ENCODE measurements around the gene TMEM258. TPM values are rescaled to one million over a fixed set of nuclear protein-coding genes. Genes with fewer than 3 reads are reported as not detected.

The TMEM258 gene
- total RNA-seq, 1 donor from 2014 or later, result 125 TPM

DNA sequence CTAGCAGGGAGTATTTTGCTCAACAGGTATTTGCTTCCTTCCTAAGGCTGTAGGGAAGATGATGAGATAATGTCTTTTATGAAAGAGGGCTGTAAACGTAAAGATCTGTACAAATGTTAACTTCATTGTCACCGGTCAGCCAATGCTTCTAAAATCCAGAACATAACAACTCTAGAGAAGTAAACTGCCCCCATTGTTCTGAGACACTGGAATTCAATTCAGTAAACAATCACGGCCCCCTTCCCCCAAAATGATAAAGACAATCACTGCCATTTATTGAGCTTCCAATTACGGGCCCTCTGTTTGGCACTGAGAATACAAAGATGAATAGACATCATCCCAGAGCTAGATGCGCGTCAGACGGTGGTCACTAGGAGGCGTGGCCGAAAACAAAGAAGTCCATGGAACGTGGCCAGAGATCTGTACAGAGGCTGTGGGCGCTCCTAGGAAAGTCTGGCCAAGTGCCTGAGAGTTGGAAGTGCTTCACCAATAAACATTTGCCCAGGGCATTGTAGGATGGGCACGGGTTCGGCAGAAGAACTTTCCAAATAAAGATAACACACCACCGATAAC is 576 bp downstream of the TMEM258 start:
- peaks cover 23% of the 10 kb centered on the region for H3K27me3 Mint-ChIP-seq (ENCODE audit: unreplicated experiment)
- TF ChIP-seq, protein P1, sequence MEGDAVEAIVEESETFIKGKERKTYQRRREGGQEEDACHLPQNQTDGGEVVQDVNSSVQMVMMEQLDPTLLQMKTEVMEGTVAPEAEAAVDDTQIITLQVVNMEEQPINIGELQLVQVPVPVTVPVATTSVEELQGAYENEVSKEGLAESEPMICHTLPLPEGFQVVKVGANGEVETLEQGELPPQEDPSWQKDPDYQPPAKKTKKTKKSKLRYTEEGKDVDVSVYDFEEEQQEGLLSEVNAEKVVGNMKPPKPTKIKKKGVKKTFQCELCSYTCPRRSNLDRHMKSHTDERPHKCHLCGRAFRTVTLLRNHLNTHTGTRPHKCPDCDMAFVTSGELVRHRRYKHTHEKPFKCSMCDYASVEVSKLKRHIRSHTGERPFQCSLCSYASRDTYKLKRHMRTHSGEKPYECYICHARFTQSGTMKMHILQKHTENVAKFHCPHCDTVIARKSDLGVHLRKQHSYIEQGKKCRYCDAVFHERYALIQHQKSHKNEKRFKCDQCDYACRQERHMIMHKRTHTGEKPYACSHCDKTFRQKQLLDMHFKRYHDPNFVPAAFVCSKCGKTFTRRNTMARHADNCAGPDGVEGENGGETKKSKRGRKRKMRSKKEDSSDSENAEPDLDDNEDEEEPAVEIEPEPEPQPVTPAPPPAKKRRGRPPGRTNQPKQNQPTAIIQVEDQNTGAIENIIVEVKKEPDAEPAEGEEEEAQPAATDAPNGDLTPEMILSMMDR (IDR thresholded peaks at IDR 0.05; ENCODE audit: unreplicated experiment), result peak; percentile 24
- H3K36me3 Mint-ChIP-seq (ENCODE audit: low read depth, unreplicated experiment), result peaks cover 13% of the 10 kb centered on the region
- DNase-seq (ENCODE audit: low spot score), result peak; percentile 66
- H3K27ac Mint-ChIP-seq (ENCODE audit: unreplicated experiment), result peak overlapping the region; percentile 100
- peaks cover 17% of the 10 kb centered on the region for H3K4me1 Mint-ChIP-seq (ENCODE audit: unreplicated experiment)
- peak overlapping the region; percentile 95 for H3K4me3 Mint-ChIP-seq (ENCODE audit: unreplicated experiment)
- no peaks in the 10 kb centered on the region for H3K9me3 Mint-ChIP-seq (ENCODE audit: unreplicated experiment)

DNA sequence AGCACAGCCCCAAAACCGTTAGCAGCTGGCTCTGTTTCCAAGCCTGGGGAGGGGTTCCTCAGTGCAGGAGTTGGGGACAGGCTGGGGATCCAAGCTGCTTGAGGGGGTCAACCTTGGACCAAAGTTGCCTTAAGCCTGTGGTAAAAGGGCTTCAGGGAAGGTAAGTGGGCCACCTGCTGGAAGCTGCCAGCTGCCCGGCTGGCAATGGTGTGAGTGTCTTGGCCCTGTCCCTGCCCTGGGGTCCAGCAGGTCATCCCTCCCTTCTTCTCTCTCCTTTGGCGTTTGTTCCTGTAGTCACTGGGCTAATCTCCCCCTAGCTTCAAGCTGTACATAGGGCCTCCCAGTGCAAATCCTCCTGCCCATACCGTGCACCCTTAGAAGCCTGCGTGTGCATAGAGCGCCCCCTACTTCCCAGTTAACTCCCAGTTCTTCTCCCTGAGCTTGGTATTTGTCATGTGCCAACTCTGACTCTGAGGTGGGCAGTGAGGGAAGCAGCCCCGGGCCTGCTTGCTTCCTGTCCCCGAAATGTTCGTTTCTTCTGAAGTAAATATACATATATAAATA is 4.4 kb downstream of the TMEM258 start:
- Mint-ChIP-seq H3K9me3 (ENCODE audit: unreplicated experiment) (no peaks in the 10 kb centered on the region), H3K27me3 (ENCODE audit: unreplicated experiment) (peaks cover 15% of the 10 kb centered on the region), H3K36me3 (ENCODE audit: low read depth, unreplicated experiment) (peaks cover 21% of the 10 kb centered on the region), H3K27ac (ENCODE audit: unreplicated experiment) (no peak overlapping the region), H3K4me1 (ENCODE audit: unreplicated experiment) (peaks cover 9% of the 10 kb centered on the region), H3K4me3 (ENCODE audit: unreplicated experiment) (no peak overlapping the region)
- peak; percentile 53 for DNase-seq (ENCODE audit: low spot score)
- TF ChIP-seq, protein P1 (IDR thresholded peaks at IDR 0.05; ENCODE audit: unreplicated experiment), result peak; percentile 20

DNA sequence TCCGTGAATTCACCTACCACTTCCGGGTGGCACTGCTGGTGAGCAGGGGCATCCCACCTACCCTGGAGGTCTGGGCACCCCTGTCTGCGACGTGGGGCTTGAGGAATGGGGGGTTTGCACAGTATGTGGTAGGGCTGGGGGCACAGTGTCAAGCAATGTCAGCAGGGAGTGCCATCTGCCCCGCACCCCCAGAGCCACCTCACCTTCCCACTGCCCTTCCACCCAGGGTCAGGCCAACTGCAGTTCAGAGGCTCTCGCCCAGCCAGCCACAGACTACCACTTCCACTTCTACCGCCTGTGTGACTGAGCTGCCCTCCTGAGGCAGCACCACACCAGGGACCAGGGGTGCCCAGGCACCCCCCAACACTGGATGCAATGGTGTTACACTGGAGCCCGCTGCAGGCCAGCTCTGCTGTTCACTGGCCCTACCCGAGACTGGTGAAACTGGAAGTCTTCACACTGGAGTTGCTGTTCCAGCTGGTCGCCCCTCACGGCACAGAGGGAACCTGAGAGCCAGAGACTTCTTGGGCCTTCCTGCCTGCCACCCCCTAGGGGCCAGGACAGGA is 6.5 kb downstream of the TMEM258 start:
- no peak for DNase-seq (ENCODE audit: low spot score)
- Mint-ChIP-seq H3K4me1 (ENCODE audit: unreplicated experiment) (no peaks in the 10 kb centered on the region), H3K36me3 (ENCODE audit: low read depth, unreplicated experiment) (peaks cover 14% of the 10 kb centered on the region), H3K27me3 (ENCODE audit: unreplicated experiment) (peaks cover 4% of the 10 kb centered on the region), H3K4me3 (ENCODE audit: unreplicated experiment) (no peak overlapping the region), H3K27ac (ENCODE audit: unreplicated experiment) (no peak overlapping the region), H3K9me3 (ENCODE audit: unreplicated experiment) (no peaks in the 10 kb centered on the region)
- TF ChIP-seq, protein P1 (IDR thresholded peaks at IDR 0.05; ENCODE audit: unreplicated experiment), result no peak

DNA sequence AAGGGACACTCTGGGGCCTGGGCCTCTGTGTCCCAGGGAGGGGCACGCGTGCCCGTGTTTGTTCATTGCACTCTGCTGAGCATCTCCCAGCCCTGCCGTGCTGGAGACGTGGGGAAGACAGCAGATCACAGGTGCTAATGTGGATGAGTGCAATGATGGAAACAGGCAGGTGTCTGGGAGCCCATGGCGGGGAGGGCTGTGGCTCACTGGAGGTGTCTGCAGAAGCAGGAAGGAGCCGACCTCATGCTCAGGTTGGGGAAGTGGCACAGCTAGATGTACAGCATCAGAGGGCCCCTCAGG is 7.9 kb downstream of the TMEM258 start:
- no peaks in the 10 kb centered on the region for H3K4me1 Mint-ChIP-seq (ENCODE audit: unreplicated experiment)
- no peaks in the 10 kb centered on the region for H3K9me3 Mint-ChIP-seq (ENCODE audit: unreplicated experiment)
- H3K27me3 Mint-ChIP-seq (ENCODE audit: unreplicated experiment), result peaks cover 1% of the 10 kb centered on the region
- no peak overlapping the region for H3K27ac Mint-ChIP-seq (ENCODE audit: unreplicated experiment)
- no peak for DNase-seq (ENCODE audit: low spot score)
- TF ChIP-seq, protein P1 (IDR thresholded peaks at IDR 0.05; ENCODE audit: unreplicated experiment), result no peak
- peaks cover 14% of the 10 kb centered on the region for H3K36me3 Mint-ChIP-seq (ENCODE audit: low read depth, unreplicated experiment)
- no peak overlapping the region for H3K4me3 Mint-ChIP-seq (ENCODE audit: unreplicated experiment)

All from endothelial cell (in vitro differentiated cells).